Measurements from ENCODE around the gene FARS2. TPM values are rescaled to one million over a fixed set of nuclear protein-coding genes. Genes with fewer than 3 reads are reported as not detected.

The FARS2 gene
- polyA plus RNA-seq, 1 donor from 2014 or later, result 11.9 TPM

DNA sequence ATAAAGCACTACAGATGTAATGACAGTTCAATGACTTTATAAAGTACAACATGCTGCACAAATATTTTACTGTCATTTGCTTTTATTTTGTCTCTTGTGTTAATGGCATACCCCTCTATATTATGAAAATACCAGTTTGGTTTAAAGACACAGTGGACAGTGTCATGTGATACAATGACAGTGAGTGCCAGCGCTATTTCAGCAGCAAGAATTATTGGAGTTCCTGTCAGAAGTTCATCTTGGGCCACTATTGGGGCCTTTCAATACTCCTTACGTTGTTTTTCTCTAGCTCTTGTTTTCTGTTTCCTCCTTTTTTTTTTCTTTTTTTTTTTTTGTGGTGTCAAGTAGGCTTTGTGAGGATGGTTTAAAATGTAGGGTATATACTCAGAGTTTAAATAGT, 232.5 kb downstream of the FARS2 start:
- H2AFZ ChIP-seq (ENCODE audit: low read depth, low read length), result no peak overlapping the region
- no peak overlapping the region for H3K4me3 ChIP-seq (ENCODE audit: low read length)
- H3K9me2 ChIP-seq (ENCODE audit: insufficient read depth, low read length), result no peaks in the 10 kb centered on the region
- H3K27ac ChIP-seq (ENCODE audit: low read length), result no peak overlapping the region
- H3K79me2 ChIP-seq (replicated peaks; ENCODE audit: insufficient read depth, low read length), result no peaks in the 10 kb centered on the region
- TF ChIP-seq RAD21 (conservative IDR thresholded peaks at IDR 0.05) (no peak), MXI1 (conservative IDR thresholded peaks at IDR 0.05; ENCODE audit: poor library complexity, severe bottlenecking) (no peak), TAF1 (IDR thresholded peaks at IDR 0.05; ENCODE audit: low read depth) (no peak)
- no peaks in the 10 kb centered on the region for H4K20me1 ChIP-seq (ENCODE audit: insufficient read depth)
- H3K9ac ChIP-seq (ENCODE audit: low read length), result no peak overlapping the region
- no peak overlapping the region for H3K4me2 ChIP-seq (ENCODE audit: low read length)
- H3F3A ChIP-seq (ENCODE audit: insufficient read depth, low read length, poor library complexity, severe bottlenecking), result no peaks in the 10 kb centered on the region
- H3K27me3 ChIP-seq (ENCODE audit: insufficient read depth, low read depth, low read length), result no peaks in the 10 kb centered on the region
- H3K36me3 ChIP-seq (ENCODE audit: insufficient read depth, low read length), result no peaks in the 10 kb centered on the region
- H3K9me3 ChIP-seq (ENCODE audit: low read length), result no peaks in the 10 kb centered on the region

- Histone ChIP-seq H3K9me2 (ENCODE audit: insufficient read depth, low read length) (no peaks in the 10 kb centered on the region), H3F3A (ENCODE audit: insufficient read depth, low read length, poor library complexity, severe bottlenecking) (no peaks in the 10 kb centered on the region), H3K36me3 (ENCODE audit: insufficient read depth, low read length) (no peaks in the 10 kb centered on the region), H4K20me1 (ENCODE audit: insufficient read depth) (no peaks in the 10 kb centered on the region), H3K27me3 (ENCODE audit: insufficient read depth, low read depth, low read length) (no peaks in the 10 kb centered on the region), H3K4me3 (ENCODE audit: low read length) (no peak overlapping the region), H3K79me2 (replicated peaks; ENCODE audit: insufficient read depth, low read length) (no peaks in the 10 kb centered on the region), H3K27ac (ENCODE audit: low read length) (no peak overlapping the region), H3K9me3 (ENCODE audit: low read length) (no peaks in the 10 kb centered on the region), H2AFZ (ENCODE audit: low read depth, low read length) (no peak overlapping the region), H3K4me2 (ENCODE audit: low read length) (no peak overlapping the region), H3K9ac (ENCODE audit: low read length) (no peak overlapping the region)
- TF ChIP-seq SMC3 (conservative IDR thresholded peaks at IDR 0.05; ENCODE audit: poor library complexity) (no peak), EP300 (conservative IDR thresholded peaks at IDR 0.05; ENCODE audit: poor library complexity, severe bottlenecking) (no peak), TAF1 (IDR thresholded peaks at IDR 0.05; ENCODE audit: low read depth) (no peak)
Measured at GRCh38 chr6:5497896-5498578, 236.7 kb downstream of the FARS2 start.

DNA sequence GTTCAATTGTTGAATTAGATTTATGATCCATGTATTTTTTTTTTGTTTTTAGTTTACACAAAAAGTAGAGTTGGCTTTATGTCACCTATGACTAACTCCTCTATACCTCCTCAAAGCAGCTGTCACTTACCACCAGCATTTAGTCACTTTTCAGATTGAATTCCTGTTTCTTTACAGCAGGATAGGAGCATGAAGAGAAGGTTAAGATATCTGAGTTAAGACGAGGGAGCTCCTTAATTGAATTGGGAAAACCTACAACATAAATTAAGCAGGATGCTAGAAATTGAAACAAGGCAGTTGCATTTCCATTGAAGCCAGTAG, 237.2 kb downstream of the FARS2 start:
- TF ChIP-seq, protein P1, sequence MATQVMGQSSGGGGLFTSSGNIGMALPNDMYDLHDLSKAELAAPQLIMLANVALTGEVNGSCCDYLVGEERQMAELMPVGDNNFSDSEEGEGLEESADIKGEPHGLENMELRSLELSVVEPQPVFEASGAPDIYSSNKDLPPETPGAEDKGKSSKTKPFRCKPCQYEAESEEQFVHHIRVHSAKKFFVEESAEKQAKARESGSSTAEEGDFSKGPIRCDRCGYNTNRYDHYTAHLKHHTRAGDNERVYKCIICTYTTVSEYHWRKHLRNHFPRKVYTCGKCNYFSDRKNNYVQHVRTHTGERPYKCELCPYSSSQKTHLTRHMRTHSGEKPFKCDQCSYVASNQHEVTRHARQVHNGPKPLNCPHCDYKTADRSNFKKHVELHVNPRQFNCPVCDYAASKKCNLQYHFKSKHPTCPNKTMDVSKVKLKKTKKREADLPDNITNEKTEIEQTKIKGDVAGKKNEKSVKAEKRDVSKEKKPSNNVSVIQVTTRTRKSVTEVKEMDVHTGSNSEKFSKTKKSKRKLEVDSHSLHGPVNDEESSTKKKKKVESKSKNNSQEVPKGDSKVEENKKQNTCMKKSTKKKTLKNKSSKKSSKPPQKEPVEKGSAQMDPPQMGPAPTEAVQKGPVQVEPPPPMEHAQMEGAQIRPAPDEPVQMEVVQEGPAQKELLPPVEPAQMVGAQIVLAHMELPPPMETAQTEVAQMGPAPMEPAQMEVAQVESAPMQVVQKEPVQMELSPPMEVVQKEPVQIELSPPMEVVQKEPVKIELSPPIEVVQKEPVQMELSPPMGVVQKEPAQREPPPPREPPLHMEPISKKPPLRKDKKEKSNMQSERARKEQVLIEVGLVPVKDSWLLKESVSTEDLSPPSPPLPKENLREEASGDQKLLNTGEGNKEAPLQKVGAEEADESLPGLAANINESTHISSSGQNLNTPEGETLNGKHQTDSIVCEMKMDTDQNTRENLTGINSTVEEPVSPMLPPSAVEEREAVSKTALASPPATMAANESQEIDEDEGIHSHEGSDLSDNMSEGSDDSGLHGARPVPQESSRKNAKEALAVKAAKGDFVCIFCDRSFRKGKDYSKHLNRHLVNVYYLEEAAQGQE (IDR thresholded peaks at IDR 0.05; ENCODE audit: borderline replicate concordance), result no peak
- TF ChIP-seq, protein P2, sequence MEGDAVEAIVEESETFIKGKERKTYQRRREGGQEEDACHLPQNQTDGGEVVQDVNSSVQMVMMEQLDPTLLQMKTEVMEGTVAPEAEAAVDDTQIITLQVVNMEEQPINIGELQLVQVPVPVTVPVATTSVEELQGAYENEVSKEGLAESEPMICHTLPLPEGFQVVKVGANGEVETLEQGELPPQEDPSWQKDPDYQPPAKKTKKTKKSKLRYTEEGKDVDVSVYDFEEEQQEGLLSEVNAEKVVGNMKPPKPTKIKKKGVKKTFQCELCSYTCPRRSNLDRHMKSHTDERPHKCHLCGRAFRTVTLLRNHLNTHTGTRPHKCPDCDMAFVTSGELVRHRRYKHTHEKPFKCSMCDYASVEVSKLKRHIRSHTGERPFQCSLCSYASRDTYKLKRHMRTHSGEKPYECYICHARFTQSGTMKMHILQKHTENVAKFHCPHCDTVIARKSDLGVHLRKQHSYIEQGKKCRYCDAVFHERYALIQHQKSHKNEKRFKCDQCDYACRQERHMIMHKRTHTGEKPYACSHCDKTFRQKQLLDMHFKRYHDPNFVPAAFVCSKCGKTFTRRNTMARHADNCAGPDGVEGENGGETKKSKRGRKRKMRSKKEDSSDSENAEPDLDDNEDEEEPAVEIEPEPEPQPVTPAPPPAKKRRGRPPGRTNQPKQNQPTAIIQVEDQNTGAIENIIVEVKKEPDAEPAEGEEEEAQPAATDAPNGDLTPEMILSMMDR (IDR thresholded peaks at IDR 0.05; ENCODE audit: poor library complexity, severe bottlenecking), result no peak
- TF ChIP-seq TAF1 (IDR thresholded peaks at IDR 0.05; ENCODE audit: low read depth), result no peak
- no peak for TF ChIP-seq EP300 (conservative IDR thresholded peaks at IDR 0.05; ENCODE audit: poor library complexity, severe bottlenecking)
- no peak for TF ChIP-seq EZH2 (IDR thresholded peaks at IDR 0.05; ENCODE audit: borderline replicate concordance, insufficient read depth, low read length, poor library complexity, severe bottlenecking)
- no peak for TF ChIP-seq RAD21 (conservative IDR thresholded peaks at IDR 0.05)
- no peak for TF ChIP-seq SMC3 (conservative IDR thresholded peaks at IDR 0.05; ENCODE audit: poor library complexity)
- no peak for TF ChIP-seq MXI1 (conservative IDR thresholded peaks at IDR 0.05; ENCODE audit: poor library complexity, severe bottlenecking)
- TF ChIP-seq POLR2AphosphoS5 (IDR thresholded peaks at IDR 0.05), result no peak
- no peaks in the 10 kb centered on the region for H3K27me3 ChIP-seq (ENCODE audit: insufficient read depth, low read depth, low read length)
- no peaks in the 10 kb centered on the region for H3K9me3 ChIP-seq (ENCODE audit: low read length)
- H3K9me2 ChIP-seq (ENCODE audit: insufficient read depth, low read length), result no peaks in the 10 kb centered on the region
- no peak overlapping the region for H3K4me3 ChIP-seq (ENCODE audit: low read length)
- no peak overlapping the region for H3K9ac ChIP-seq (ENCODE audit: low read length)
- no peak overlapping the region for H3K4me2 ChIP-seq (ENCODE audit: low read length)
- H3K27ac ChIP-seq (ENCODE audit: low read length), result no peak overlapping the region
- no peaks in the 10 kb centered on the region for H4K20me1 ChIP-seq (ENCODE audit: insufficient read depth)
- no peaks in the 10 kb centered on the region for H3F3A ChIP-seq (ENCODE audit: insufficient read depth, low read length, poor library complexity, severe bottlenecking)
- H2AFZ ChIP-seq (ENCODE audit: low read depth, low read length), result no peak overlapping the region
- no peaks in the 10 kb centered on the region for H3K36me3 ChIP-seq (ENCODE audit: insufficient read depth, low read length)
- H3K79me2 ChIP-seq (replicated peaks; ENCODE audit: insufficient read depth, low read length), result no peaks in the 10 kb centered on the region
